HL-60 (cell line): ENCODE results near the gene SLC36A4.

Experiments
- CTCF ChIP-seq: IDR thresholded peaks from one replicate; pipeline ENCODE4 v1.5.1; 2011; ENCODE audit warnings: low read length, control low read depth, inconsistent platforms; ENCODE audit not compliant: insufficient read depth
- GABPA ChIP-seq: IDR thresholded peaks from 2 replicates; pipeline ENCODE4 v1.6.1; 2012; ENCODE audit warnings: low read depth
- POLR2AphosphoS5 ChIP-seq: IDR thresholded peaks from 2 replicates; pipeline ENCODE4 v1.6.1; 2012; ENCODE audit warnings: low read depth
- REST ChIP-seq: IDR thresholded peaks from 2 replicates; pipeline ENCODE4 v1.6.1; 2012; ENCODE audit warnings: low read depth; ENCODE audit not compliant: insufficient replicate concordance
- SPI1 ChIP-seq: IDR thresholded peaks from 2 replicates; pipeline ENCODE4 v1.6.1; 2012; ENCODE audit warnings: low read depth, mild to moderate bottlenecking, borderline replicate concordance

- TF ChIP-seq CTCF (no peak), POLR2AphosphoS5 (no peak), SPI1 (no peak), REST (no peak), GABPA (no peak)
Measured at GRCh38 chr11:93143186-93143585, 54.6 kb downstream of the SLC36A4 start.
